22Rv1 (cell line): ENCODE data around the gene PBX2.

Experiments
- ZFX ChIP-seq: fragments of 450-650 bp; IDR thresholded peaks from 2 replicates; pipeline ENCODE4 v1.6.1; 2017; ENCODE audit warnings: antibody characterized with exemption, borderline replicate concordance
- TF ChIP-seq, protein P1 (sequence below): fragments of 450-650 bp; IDR thresholded peaks from 2 replicates; pipeline ENCODE4 v1.5.1; 2017; ENCODE audit warnings: mild to moderate bottlenecking

- TF ChIP-seq, protein P1, sequence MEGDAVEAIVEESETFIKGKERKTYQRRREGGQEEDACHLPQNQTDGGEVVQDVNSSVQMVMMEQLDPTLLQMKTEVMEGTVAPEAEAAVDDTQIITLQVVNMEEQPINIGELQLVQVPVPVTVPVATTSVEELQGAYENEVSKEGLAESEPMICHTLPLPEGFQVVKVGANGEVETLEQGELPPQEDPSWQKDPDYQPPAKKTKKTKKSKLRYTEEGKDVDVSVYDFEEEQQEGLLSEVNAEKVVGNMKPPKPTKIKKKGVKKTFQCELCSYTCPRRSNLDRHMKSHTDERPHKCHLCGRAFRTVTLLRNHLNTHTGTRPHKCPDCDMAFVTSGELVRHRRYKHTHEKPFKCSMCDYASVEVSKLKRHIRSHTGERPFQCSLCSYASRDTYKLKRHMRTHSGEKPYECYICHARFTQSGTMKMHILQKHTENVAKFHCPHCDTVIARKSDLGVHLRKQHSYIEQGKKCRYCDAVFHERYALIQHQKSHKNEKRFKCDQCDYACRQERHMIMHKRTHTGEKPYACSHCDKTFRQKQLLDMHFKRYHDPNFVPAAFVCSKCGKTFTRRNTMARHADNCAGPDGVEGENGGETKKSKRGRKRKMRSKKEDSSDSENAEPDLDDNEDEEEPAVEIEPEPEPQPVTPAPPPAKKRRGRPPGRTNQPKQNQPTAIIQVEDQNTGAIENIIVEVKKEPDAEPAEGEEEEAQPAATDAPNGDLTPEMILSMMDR: no peak
- TF ChIP-seq ZFX: no peak
Measured at GRCh38 chr6:32167761-32168262, 22.2 kb downstream of the PBX2 start.
